OCI-M2 (cell line): ENCODE results near the gene CNTNAP5.

ENCODE experiments used
- DNase-seq: peaks from one replicate; lab custom pipeline; 2025; ENCODE audit not compliant: unreplicated experiment; lab: John Stamatoyannopoulos, UW

Gene CNTNAP5

GRCh38 chr2:124586835-124587234, 561.7 kb downstream of the CNTNAP5 start:
- DNase-seq: no peak

- DNase-seq: no peak
These were observed 564.9 kb downstream of the CNTNAP5 start for GRCh38 chr2:124589971-124590370.

DNA sequence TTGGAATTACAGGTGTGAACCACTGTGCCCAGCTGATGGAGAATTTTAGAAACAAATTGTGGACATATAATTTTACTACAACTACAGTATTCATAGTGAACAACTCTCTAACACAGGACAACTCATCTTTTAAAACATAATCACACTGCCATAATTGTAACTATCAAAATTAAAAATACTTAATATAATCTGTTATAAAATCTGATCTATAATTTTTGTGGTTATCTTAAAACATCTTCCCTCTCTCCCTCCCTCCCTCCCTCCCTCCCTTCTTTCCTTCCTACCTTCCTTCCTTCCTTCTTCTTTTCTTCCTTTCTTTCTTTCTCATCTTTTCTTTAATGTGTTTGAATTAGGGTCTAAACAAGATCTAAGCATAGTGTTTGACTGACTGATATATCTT, 577.7 kb downstream of the CNTNAP5 start:
- DNase-seq: no peak

DNA sequence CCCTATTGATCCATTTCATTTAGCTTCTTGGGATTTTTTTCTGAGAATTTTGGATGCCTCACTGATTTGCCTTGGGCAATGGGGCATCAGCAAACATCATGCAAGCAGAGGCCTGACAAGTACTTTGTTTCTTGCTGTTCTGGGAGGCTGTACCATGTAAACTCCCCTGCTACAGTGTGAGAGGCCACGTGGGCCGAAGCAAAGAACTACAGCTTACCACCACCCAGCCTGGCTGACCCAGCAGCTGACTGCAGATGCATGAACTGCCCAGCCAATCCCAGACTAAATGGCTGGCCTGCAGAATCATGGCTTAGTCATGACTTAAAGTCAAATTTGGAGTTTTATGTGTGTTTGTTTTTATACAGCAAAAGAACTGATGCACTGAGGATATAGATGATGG, 579.9 kb downstream of the CNTNAP5 start:
- DNase-seq: no peak

DNA sequence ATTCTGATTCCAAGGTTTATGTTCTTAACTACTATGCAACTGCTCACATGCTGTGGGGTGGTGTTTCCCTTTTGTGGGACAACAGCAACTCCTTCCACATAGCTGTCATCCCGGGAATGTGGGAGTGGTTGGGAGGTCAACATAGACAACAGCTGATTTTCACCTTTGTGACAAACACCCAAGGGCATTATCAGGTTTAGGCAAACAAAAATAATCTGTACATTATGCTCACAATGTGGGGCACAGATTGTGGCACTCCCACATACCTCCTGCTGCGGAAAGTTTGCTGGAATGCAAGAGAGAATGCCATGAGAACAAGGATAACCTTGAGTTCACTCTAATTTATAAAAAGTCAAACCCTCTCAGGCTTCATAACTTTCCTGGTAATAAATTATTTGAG, 582.6 kb downstream of the CNTNAP5 start:
- DNase-seq: no peak

GRCh38 chr2:124609667-124610066, 584.6 kb downstream of the CNTNAP5 start:
- no peak for DNase-seq

GRCh38 chr2:124610141-124610540, 585.1 kb downstream of the CNTNAP5 start:
- DNase-seq: no peak

GRCh38 chr2:124610866-124611265, 585.8 kb downstream of the CNTNAP5 start:
- DNase-seq: no peak

DNA sequence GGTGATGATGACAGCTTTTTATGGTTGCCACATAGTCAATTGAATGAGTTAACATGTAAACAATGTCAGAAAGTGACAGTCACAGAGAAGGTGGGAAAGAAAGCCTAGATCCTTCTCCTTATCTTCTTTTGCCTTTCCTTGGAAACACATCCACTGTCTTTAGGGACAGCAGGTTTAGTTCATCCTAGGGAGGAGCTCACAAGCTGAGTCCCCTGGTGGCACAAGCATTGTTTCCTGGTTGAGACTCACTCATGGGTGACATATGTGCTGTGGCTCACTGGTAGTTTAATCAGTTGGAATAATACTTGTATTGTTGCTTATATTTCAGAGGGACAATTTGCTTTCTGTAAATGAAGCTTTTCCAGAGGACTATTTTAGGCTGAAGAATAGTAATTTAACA, 598.5 kb downstream of the CNTNAP5 start:
- DNase-seq: no peak

GRCh38 chr2:124625561-124625960, 600.5 kb downstream of the CNTNAP5 start:
- DNase-seq: no peak

DNA sequence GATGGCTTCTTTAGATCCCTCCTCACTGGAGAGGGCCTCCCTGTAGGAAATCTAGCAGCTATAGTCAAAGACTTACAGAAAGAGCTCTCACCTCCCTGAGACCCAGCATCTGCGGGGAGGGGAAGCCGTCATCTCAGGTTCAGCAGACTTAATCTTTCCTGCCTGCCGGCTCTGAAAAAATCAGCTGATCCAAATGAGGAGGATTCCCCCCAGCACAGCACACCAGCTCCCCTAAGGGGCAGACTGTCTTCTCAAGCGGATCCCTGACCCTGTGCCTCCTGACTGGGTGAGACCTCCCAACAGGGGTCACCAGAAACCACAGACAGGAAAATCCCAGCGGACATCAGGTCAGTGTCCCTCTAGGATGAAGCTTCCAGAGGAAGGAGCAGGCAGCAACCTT, 601.9 kb downstream of the CNTNAP5 start:
- no peak for DNase-seq

GRCh38 chr2:124633812-124634211, 608.7 kb downstream of the CNTNAP5 start:
- no peak for DNase-seq

GRCh38 chr2:124639524-124639923, 614.4 kb downstream of the CNTNAP5 start:
- no peak for DNase-seq

DNA sequence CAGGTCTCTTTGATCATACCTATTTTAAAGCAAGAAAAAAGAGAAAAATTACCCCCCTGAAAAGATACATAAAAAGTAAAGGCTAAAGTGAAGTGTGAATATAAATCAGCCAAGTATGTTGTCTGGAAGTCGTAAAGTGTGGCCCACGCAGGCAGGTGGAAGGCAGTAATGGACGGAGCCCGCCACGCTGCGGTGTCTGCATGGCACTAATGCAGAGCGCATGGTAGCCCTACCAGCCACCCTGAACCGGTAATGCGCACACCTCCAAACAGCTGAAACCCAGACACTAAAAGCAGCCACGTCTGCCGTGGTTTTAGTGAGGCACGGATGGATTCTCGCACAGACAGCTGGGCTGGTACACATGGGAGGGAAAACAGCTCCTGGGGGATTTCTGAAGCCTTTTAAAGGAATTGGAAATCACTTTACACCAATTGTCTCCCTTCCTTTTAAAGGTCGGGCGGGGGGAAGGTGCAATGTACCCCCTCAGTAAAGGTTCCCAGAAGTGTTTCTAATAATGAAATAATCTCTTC, 615.2 kb downstream of the CNTNAP5 start:
- DNase-seq: no peak

GRCh38 chr2:124646166-124646815, 621.2 kb downstream of the CNTNAP5 start:
- DNase-seq: no peak

- DNase-seq: no peak
These were observed 622.2 kb downstream of the CNTNAP5 start for GRCh38 chr2:124647245-124647644.

GRCh38 chr2:124647663-124648062, 622.6 kb downstream of the CNTNAP5 start:
- no peak for DNase-seq

GRCh38 chr2:124649001-124649400, 623.9 kb downstream of the CNTNAP5 start:
- DNase-seq: no peak

DNA sequence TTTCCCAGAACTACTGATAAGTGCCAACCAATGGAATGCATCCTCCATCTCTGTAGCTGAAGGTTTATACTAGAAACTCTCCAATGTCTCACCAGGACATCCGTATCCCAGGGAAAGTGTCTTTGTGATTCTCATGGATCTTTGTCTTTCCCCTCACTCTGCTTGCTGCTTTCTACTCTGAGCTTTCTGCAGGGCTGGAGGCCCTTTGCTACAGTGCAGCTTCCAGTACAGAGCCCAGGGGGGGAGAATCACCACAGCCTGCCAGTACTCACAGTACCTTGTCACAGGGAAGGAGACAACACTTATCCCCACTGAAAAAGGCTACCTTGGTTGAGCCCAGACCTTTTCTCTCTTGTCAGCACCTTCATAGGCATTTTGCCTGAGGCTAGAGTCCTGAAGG, 627.0 kb downstream of the CNTNAP5 start:
- no peak for DNase-seq

- DNase-seq: no peak
These were observed 633.3 kb downstream of the CNTNAP5 start for GRCh38 chr2:124658373-124658772.

- no peak for DNase-seq
These were observed 636.5 kb downstream of the CNTNAP5 start for GRCh38 chr2:124661558-124661957.

- DNase-seq: no peak
These were observed 638.0 kb downstream of the CNTNAP5 start for GRCh38 chr2:124662946-124663644.

DNA sequence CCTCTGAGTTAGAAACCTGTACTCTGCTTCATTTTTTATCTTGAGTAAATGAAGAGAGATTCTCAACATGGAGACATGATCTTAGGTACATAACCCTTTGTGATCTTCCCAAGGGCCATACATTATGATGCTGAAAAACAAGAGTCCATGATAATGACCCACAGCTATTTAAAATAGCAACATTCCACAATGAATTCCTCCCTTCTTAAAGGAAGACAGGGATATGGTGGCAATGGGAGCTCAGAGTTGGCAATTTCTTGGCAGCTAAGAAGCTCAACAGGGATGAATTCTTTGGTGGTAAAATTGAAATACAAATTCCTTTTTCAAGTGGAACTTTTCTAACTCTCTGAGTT, 638.5 kb downstream of the CNTNAP5 start:
- no peak for DNase-seq
